Colon (tissue), 2 donors: Measurements from ENCODE around the gene PIGV.

Source experiments
- FAIRE-seq: peaks from 2 replicates; lab custom pipeline; 2012; peaks lifted over from hg19 to GRCh38; lab: Jason Lieb, UNC
- donor health status: control.
- donor health status: control.

Gene PIGV

GRCh38 chr1:26787706-26788514, at the start of gene PIGV:
Gene PIGV (plus strand): TSS chr1:26787950. CDS start chr1:26790816, 2,866 bp downstream.
- no peak for FAIRE-seq

- no peak for FAIRE-seq
Observed at GRCh38 chr1:26739329-26739914, 48.3 kb upstream of the PIGV start.

- no peak for FAIRE-seq
Observed at GRCh38 chr1:26740023-26740634, 47.6 kb upstream of the PIGV start.

GRCh38 chr1:26740952-26741351, 46.8 kb upstream of the PIGV start:
- FAIRE-seq, result no peak

GRCh38 chr1:26743426-26744059, 44.2 kb upstream of the PIGV start:
- FAIRE-seq, result no peak

- FAIRE-seq, result no peak
Observed at GRCh38 chr1:26744075-26744959, 43.4 kb upstream of the PIGV start.

- FAIRE-seq, result no peak
Observed at GRCh38 chr1:26745191-26745590, 42.6 kb upstream of the PIGV start.

- FAIRE-seq, result no peak
Observed at GRCh38 chr1:26747048-26747447, 40.7 kb upstream of the PIGV start.

GRCh38 chr1:26748351-26748750, 39.4 kb upstream of the PIGV start:
- no peak for FAIRE-seq

GRCh38 chr1:26749458-26749857, 38.3 kb upstream of the PIGV start:
- no peak for FAIRE-seq

- FAIRE-seq, result no peak
Observed at GRCh38 chr1:26750428-26750827, 37.3 kb upstream of the PIGV start.

GRCh38 chr1:26752519-26752918, 35.2 kb upstream of the PIGV start:
- FAIRE-seq, result no peak

- FAIRE-seq, result no peak
Observed at GRCh38 chr1:26754086-26754874, 33.5 kb upstream of the PIGV start.

- no peak for FAIRE-seq
Observed at GRCh38 chr1:26758358-26758757, 29.4 kb upstream of the PIGV start.

- no peak for FAIRE-seq
Observed at GRCh38 chr1:26759531-26759930, 28.2 kb upstream of the PIGV start.

GRCh38 chr1:26761217-26761616, 26.5 kb upstream of the PIGV start:
- FAIRE-seq, result no peak

GRCh38 chr1:26767714-26768113, 20.0 kb upstream of the PIGV start:
- no peak for FAIRE-seq

- no peak for FAIRE-seq
Observed at GRCh38 chr1:26768755-26769154, 19.0 kb upstream of the PIGV start.

GRCh38 chr1:26771285-26771642, 16.5 kb upstream of the PIGV start:
- FAIRE-seq, result no peak

- no peak for FAIRE-seq
Observed at GRCh38 chr1:26771643-26772321, 16.0 kb upstream of the PIGV start.

- no peak for FAIRE-seq
Observed at GRCh38 chr1:26772687-26773086, 15.1 kb upstream of the PIGV start.
